DOHH2 (cell line): Measurements from ENCODE around the gene LIFR.

Experiments used
- H3F3A ChIP-seq: fragments of 200-600 bp; sonication (generic), shearing (Covaris generic); 2 replicates; pipeline ENCODE4 v1.6.0; 2016; ENCODE audit warnings: antibody characterized with exemption, mild to moderate bottlenecking; ENCODE audit not compliant: control insufficient read depth, insufficient read depth
- H3K27ac ChIP-seq: fragments of 200-600 bp; sonication (generic); 2 replicates; pipeline ENCODE4 v1.5.1; 2014; ENCODE audit warnings: low read depth, mild to moderate bottlenecking, low read length, moderate library complexity
- H3K27me3 ChIP-seq: fragments of 200-600 bp; sonication (generic); 2 replicates; pipeline ENCODE4 v1.6.1; 2014; ENCODE audit warnings: mild to moderate bottlenecking, low read length, mixed read lengths; ENCODE audit not compliant: control insufficient read depth
- H3K36me3 ChIP-seq: fragments of 200-600 bp; sonication (generic); 2 replicates; pipeline ENCODE4 v1.6.1; 2014; ENCODE audit warnings: mild to moderate bottlenecking, low read length, moderate library complexity, mixed read lengths; ENCODE audit not compliant: control insufficient read depth
- H3K4me1 ChIP-seq: fragments of 200-600 bp; sonication (generic); 2 replicates; pipeline ENCODE4 v1.6.1; 2014; ENCODE audit warnings: mild to moderate bottlenecking, low read length, mixed read lengths; ENCODE audit not compliant: control insufficient read depth
- H3K4me2 ChIP-seq: fragments of 200-600 bp; sonication (generic); 2 replicates; pipeline ENCODE4 v1.6.0; 2014; ENCODE audit warnings: mild to moderate bottlenecking, low read length, moderate library complexity
- H3K4me3 ChIP-seq: fragments of 200-600 bp; sonication (generic); 2 replicates; pipeline ENCODE4 v1.5.1; 2014; ENCODE audit warnings: mild to moderate bottlenecking, low read length, mixed read lengths
- H3K79me2 ChIP-seq: fragments of 200-600 bp; sonication (generic); 2 replicates; pipeline ENCODE4 v1.6.1; 2014; ENCODE audit warnings: mild to moderate bottlenecking, low read length, mixed read lengths; ENCODE audit not compliant: control insufficient read depth
- H3K9me2 ChIP-seq: fragments of 200-600 bp; sonication (generic); replicated peaks from 2 replicates; pipeline ENCODE4 v1.6.1; 2014; ENCODE audit warnings: mild to moderate bottlenecking, low read length, mixed read lengths; ENCODE audit not compliant: control insufficient read depth
- H3K9me3 ChIP-seq: fragments of 200-600 bp; sonication (generic); 2 replicates; pipeline ENCODE4 v1.6.1; 2014; ENCODE audit warnings: antibody characterized with exemption, low read length, mixed read lengths; ENCODE audit not compliant: control insufficient read depth, insufficient read depth
- H4K20me1 ChIP-seq: fragments of 200-600 bp; sonication (generic); 2 replicates; pipeline ENCODE4 v1.6.0; 2014; ENCODE audit warnings: low read depth, mild to moderate bottlenecking, antibody characterized with exemption, low read length, moderate library complexity; ENCODE audit not compliant: control insufficient read depth, insufficient read depth
- EZH2phosphoT487 ChIP-seq: fragments of 200-600 bp; sonication (generic); IDR thresholded peaks from 2 replicates; pipeline ENCODE4 v1.6.1; 2017; ENCODE audit warnings: borderline replicate concordance, mild to moderate bottlenecking, antibody characterized with exemption, low read length, moderate library complexity, mixed read lengths
- TF ChIP-seq, protein P1 (sequence below): fragments of 200-600 bp; sonication (generic); IDR thresholded peaks from one replicate; pipeline ENCODE4 v1.5.1; 2014; ENCODE audit warnings: antibody characterized with exemption, mild to moderate bottlenecking, low read depth, low read length; ENCODE audit not compliant: poor library complexity, severe bottlenecking

Gene LIFR

DNA sequence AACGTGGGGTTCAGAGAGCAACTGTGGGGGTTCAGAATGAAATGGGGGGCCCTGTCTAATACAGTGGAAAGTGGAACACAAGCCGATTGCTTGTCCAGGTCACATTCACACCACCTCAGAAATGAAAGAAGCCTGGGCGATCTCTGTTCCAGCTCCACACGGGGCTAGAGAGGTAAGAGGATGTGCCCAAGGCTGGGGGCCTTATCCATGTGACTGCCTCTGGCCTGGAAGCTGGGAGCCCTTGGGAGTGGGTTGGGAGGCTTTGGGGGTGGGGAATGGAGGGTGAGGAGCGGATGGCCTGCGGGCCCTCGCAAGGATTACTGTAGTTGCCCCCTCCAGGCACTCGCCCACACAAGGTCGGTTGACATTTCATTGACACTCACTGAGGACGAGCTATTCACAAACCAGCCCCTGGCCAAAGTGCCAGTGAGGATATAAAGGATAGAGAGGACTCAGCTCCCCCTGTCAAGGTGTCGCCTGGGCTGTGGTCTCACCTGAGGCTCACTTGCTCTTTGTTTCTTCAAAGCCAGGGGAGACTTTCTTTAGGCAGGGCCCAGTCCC, 86.7 kb downstream of the LIFR start:
- H3K4me2 ChIP-seq: no peak overlapping the region

DNA sequence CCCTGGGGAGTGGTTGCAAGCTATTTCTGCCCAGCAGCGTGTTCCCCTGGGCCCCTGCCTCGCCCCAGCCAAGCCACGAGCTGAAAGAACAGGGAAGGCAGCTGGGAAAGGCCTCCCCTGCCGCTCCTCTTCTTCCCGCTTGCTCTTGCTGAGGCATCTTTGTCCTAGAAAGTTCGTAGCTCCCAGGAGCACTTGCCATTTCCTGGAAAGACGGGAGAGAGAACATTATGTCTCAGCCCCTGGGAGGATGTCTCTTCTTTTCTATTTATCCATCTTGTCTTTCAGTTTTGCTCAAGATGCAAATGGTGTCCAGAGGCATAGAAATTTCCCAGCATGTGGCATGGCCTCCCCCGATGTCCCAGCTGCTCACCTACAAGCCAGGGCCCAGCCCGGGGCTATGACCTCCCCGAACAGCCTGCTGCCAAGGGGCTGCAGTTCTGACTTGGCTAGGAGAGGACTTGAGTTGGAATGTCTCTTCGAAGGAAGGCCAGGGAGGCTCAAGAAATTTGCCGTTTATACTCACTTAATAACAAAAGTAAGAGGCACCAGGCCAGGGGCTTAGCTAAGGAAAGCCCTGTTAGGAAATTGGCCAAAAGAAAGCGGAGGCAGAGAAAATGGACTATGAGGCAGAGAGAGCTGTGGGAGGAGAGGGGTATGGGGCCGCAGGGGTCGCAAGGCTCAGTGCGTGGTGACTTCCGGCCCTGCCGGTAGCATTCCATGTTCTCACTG, 87.3 kb downstream of the LIFR start:
- Histone ChIP-seq H3K27ac (no peak overlapping the region), H4K20me1 (no peaks in the 10 kb centered on the region), H3K79me2 (no peaks in the 10 kb centered on the region), H3F3A (no peaks in the 10 kb centered on the region), H3K9me3 (no peaks in the 10 kb centered on the region), H3K4me2 (no peak overlapping the region), H3K9me2 (no peaks in the 10 kb centered on the region), H3K27me3 (peaks cover 16% of the 10 kb centered on the region; the same call in 1 of the 2 replicates), H3K4me1 (no peaks in the 10 kb centered on the region), H3K4me3 (no peak overlapping the region), H3K36me3 (no peaks in the 10 kb centered on the region)
- TF ChIP-seq EZH2phosphoT487: no peak
- TF ChIP-seq, protein P1, sequence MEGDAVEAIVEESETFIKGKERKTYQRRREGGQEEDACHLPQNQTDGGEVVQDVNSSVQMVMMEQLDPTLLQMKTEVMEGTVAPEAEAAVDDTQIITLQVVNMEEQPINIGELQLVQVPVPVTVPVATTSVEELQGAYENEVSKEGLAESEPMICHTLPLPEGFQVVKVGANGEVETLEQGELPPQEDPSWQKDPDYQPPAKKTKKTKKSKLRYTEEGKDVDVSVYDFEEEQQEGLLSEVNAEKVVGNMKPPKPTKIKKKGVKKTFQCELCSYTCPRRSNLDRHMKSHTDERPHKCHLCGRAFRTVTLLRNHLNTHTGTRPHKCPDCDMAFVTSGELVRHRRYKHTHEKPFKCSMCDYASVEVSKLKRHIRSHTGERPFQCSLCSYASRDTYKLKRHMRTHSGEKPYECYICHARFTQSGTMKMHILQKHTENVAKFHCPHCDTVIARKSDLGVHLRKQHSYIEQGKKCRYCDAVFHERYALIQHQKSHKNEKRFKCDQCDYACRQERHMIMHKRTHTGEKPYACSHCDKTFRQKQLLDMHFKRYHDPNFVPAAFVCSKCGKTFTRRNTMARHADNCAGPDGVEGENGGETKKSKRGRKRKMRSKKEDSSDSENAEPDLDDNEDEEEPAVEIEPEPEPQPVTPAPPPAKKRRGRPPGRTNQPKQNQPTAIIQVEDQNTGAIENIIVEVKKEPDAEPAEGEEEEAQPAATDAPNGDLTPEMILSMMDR: no peak

More for the DNA sequence above, 86.7 kb downstream of the LIFR start:
- Histone ChIP-seq H3K36me3 (no peaks in the 10 kb centered on the region), H3K9me2 (no peaks in the 10 kb centered on the region), H3K9me3 (no peaks in the 10 kb centered on the region), H3K4me3 (no peak overlapping the region), H3K27ac (no peak overlapping the region), H3K27me3 (peaks cover 17% of the 10 kb centered on the region; the same call in 1 of the 2 replicates), H3K79me2 (no peaks in the 10 kb centered on the region), H3F3A (no peaks in the 10 kb centered on the region), H4K20me1 (no peaks in the 10 kb centered on the region), H3K4me1 (no peaks in the 10 kb centered on the region)
- TF ChIP-seq, protein P1: no peak
- TF ChIP-seq EZH2phosphoT487: no peak

DNA sequence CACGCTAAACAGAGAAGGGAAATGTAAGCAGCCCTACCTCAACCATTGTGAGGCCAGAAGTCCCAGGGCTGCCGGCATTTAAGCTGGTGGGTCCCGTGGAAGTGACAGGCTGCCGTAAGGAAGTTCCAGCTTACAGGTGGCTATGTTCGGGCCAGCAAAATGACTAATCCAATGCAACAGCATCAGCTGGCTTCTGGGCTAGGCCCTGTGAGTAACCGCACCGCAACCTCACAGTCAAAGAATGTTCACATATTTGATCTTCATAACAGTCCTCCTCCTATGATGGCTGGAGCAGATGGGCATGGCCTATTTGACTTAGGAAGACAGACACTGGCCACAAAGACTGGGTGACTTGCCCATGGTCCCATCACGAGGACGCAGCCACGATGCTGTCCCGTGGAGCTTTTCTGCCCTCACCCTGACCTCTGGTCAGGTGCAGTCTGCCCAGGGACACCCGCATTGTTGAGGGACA, 88.2 kb downstream of the LIFR start:
- no peak overlapping the region for H3K27ac ChIP-seq
- H3F3A ChIP-seq: no peaks in the 10 kb centered on the region
- TF ChIP-seq, protein P1: no peak
- TF ChIP-seq EZH2phosphoT487: no peak
- H4K20me1 ChIP-seq: no peaks in the 10 kb centered on the region
- H3K36me3 ChIP-seq: no peaks in the 10 kb centered on the region
- no peaks in the 10 kb centered on the region for H3K4me1 ChIP-seq
- H3K4me2 ChIP-seq: no peak overlapping the region
- H3K9me2 ChIP-seq: no peaks in the 10 kb centered on the region
- no peak overlapping the region for H3K4me3 ChIP-seq
- H3K27me3 ChIP-seq: peaks cover 12% of the 10 kb centered on the region
- no peaks in the 10 kb centered on the region for H3K79me2 ChIP-seq
- no peaks in the 10 kb centered on the region for H3K9me3 ChIP-seq
